Measurements from ENCODE around the gene RNLS. TPM values are rescaled to one million over a fixed set of nuclear protein-coding genes. Genes with fewer than 3 reads are reported as not detected.

The RNLS gene
- total RNA-seq, 2 experiments from 2014 or later, result 0.95 to 2.7 TPM

GRCh38 chr10:88526501-88527105 is 56.5 kb downstream of the RNLS start:
- H3K27me3 ChIP-seq (ENCODE audit: control insufficient read depth in 1 of 2, insufficient read depth in 2 of 2, low read length in 2 of 2), result no peaks in the 10 kb centered on the region
- ATAC-seq (ENCODE audit: poor library complexity), result no peak
- H3K27ac Mint-ChIP-seq, result no peak overlapping the region
- H3K4me1 Mint-ChIP-seq (ENCODE audit: low read depth), result no peaks in the 10 kb centered on the region
- POLR2A ChIA-PET, result no interaction called here
- no peaks in the 10 kb centered on the region for H3K9me3 ChIP-seq (ENCODE audit: control insufficient read depth in 1 of 2, insufficient read depth in 1 of 2, low read length in 2 of 2)
- TF ChIP-seq CTCF (IDR thresholded peaks at IDR 0.05), result no peak
- H3K9me3 Mint-ChIP-seq, result no peaks in the 10 kb centered on the region
- no peaks in the 10 kb centered on the region for H3K36me3 ChIP-seq (ENCODE audit: insufficient read depth, low read length)
- H3K4me3 Mint-ChIP-seq, result no peak overlapping the region
- no peak overlapping the region for H3K4me3 ChIP-seq (ENCODE audit: low read length)
- no peaks in the 10 kb centered on the region for H3K27me3 Mint-ChIP-seq
- H3K4me1 ChIP-seq (ENCODE audit: insufficient read depth, low read length), result no peaks in the 10 kb centered on the region
- CTCF ChIA-PET, result no interaction called here
- no peaks in the 10 kb centered on the region for H3K36me3 Mint-ChIP-seq (ENCODE audit: low read depth)
- no peak overlapping the region for H3K27ac ChIP-seq (ENCODE audit: low read depth in 1 of 2, low read length in 2 of 2)
- intact Hi-C loops (cut with DNase I, micrococcal nuclease), result no loop called here
- no peak for DNase-seq

DNA sequence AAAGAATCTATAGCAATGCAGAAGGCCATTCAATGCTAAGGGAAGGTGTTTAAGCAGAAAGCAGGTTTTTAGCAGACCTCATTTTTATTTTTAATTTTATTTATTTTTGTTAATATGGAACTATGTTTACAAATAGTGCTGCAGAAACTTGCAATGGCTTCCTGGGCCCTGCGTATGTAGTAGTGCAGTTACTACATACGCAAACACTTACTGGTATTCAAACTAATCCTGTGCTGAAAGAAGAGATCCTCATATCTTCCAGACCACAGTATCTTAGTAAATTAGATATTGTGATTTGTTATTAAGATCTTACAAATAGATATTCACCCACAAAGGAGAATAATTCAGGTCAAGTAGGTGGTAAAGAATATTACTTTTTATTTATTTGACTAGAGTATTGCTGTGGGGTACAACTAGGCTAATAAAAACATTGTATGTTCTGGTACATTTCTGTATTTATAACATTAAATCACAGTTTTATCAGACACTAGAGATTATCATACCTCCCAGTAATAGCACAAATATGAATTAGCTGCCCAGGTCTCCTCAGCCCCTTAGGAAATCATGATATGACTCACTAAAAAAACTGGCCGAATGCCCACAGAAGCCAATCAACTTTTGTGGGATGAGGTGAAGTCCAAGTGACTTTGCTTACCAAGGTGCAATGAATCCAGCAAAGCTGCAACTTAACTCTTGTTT is 57.6 kb downstream of the RNLS start:
- no peaks in the 10 kb centered on the region for H3K4me1 Mint-ChIP-seq (ENCODE audit: low read depth)
- ATAC-seq (ENCODE audit: poor library complexity), result no peak

GRCh38 chr10:88523739-88524400 is 59.2 kb downstream of the RNLS start:
- no peak overlapping the region for H3K4me3 Mint-ChIP-seq
- no peaks in the 10 kb centered on the region for H3K27me3 ChIP-seq (ENCODE audit: control insufficient read depth in 1 of 2, insufficient read depth in 2 of 2, low read length in 2 of 2)
- H3K9me3 Mint-ChIP-seq, result no peaks in the 10 kb centered on the region
- H3K27me3 Mint-ChIP-seq, result no peaks in the 10 kb centered on the region
- ChIA-PET POLR2A (no interaction called here), CTCF (no interaction called here)
- H3K27ac Mint-ChIP-seq, result no peak overlapping the region
- no peaks in the 10 kb centered on the region for H3K4me1 ChIP-seq (ENCODE audit: insufficient read depth, low read length)
- H3K36me3 Mint-ChIP-seq (ENCODE audit: low read depth), result no peaks in the 10 kb centered on the region
- TF ChIP-seq CTCF (IDR thresholded peaks at IDR 0.05), result no peak
- no peaks in the 10 kb centered on the region for H3K9me3 ChIP-seq (ENCODE audit: control insufficient read depth in 1 of 2, insufficient read depth in 1 of 2, low read length in 2 of 2)
- DNase-seq, result no peak
- H3K36me3 ChIP-seq (ENCODE audit: insufficient read depth, low read length), result no peaks in the 10 kb centered on the region
- no peak overlapping the region for H3K4me3 ChIP-seq (ENCODE audit: low read length)
- no peaks in the 10 kb centered on the region for H3K4me1 Mint-ChIP-seq (ENCODE audit: low read depth)
- no peak for ATAC-seq (ENCODE audit: poor library complexity)
- H3K27ac ChIP-seq (ENCODE audit: low read depth in 1 of 2, low read length in 2 of 2), result no peak overlapping the region
- intact Hi-C loops (cut with DNase I, micrococcal nuclease), result no loop called here

More for the DNA sequence above, 57.6 kb downstream of the RNLS start:
- no peak overlapping the region for H3K4me3 ChIP-seq (ENCODE audit: low read length)
- no peak for TF ChIP-seq CTCF (IDR thresholded peaks at IDR 0.05)
- CTCF ChIA-PET, result no interaction called here
- DNase-seq, result no peak
- no peaks in the 10 kb centered on the region for H3K9me3 ChIP-seq (ENCODE audit: control insufficient read depth in 1 of 2, insufficient read depth in 1 of 2, low read length in 2 of 2)
- Mint-ChIP-seq H3K4me3 (no peak overlapping the region), H3K36me3 (ENCODE audit: low read depth) (no peaks in the 10 kb centered on the region), H3K9me3 (no peaks in the 10 kb centered on the region), H3K27me3 (no peaks in the 10 kb centered on the region), H3K27ac (no peak overlapping the region)
- no peaks in the 10 kb centered on the region for H3K4me1 ChIP-seq (ENCODE audit: insufficient read depth, low read length)
- no peaks in the 10 kb centered on the region for H3K27me3 ChIP-seq (ENCODE audit: control insufficient read depth in 1 of 2, insufficient read depth in 2 of 2, low read length in 2 of 2)
- H3K27ac ChIP-seq (ENCODE audit: low read depth in 1 of 2, low read length in 2 of 2), result no peak overlapping the region
- no peaks in the 10 kb centered on the region for H3K36me3 ChIP-seq (ENCODE audit: insufficient read depth, low read length)
- POLR2A ChIA-PET, result no interaction called here
- intact Hi-C loops (cut with DNase I, micrococcal nuclease), result no loop called here

Data from CD4-positive, alpha-beta T cell (primary cell).